Endothelial cell of umbilical vein (primary cell): ENCODE data around the gene TTC3. TPM values are rescaled to one million over a fixed set of nuclear protein-coding genes. Genes with fewer than 3 reads are reported as not detected.

Experiments used
- BruUV-seq: library from RNA; stranded (reverse); fragments of 400-500 nt; replicated peaks from 2 replicates; lab custom pipeline; 2021; lab: Mats Ljungman, UMichigan
- CTCF ChIA-PET: fragments of 300-600, 350-600 bp; sonication (Branson Sonifier 250); formaldehyde crosslinking; loops from one replicate; lab custom pipeline; 2021; ENCODE audit warnings: antibody characterized with exemption, inconsistent platforms; lab: Charles Lee
- POLR2A ChIA-PET: fragments of 300-600, 350-600 bp; sonication (Branson Sonifier 250); formaldehyde crosslinking; loops from one replicate; lab custom pipeline; 2021; ENCODE audit warnings: antibody characterized with exemption, inconsistent platforms; lab: Charles Lee
- DNase-seq: peaks from one replicate; pipeline ENCODE4 v3.0.0-alpha.2; 2011; ENCODE audit warnings: low read depth, low spot score
- FAIRE-seq: peaks from 2 replicates; lab custom pipeline; 2011; peaks lifted over from hg19 to GRCh38; lab: Jason Lieb, UNC
- H2AFZ ChIP-seq: 2 replicates; pipeline ENCODE4 v1.6.0; 2012; ENCODE audit warnings: low read depth, low read length, control low read depth, inconsistent platforms
- H3K27ac ChIP-seq: 2 replicates; pipeline ENCODE4 v1.5.1; 2011; ENCODE audit warnings: low read depth, mild to moderate bottlenecking, control low read depth, low read length, moderate library complexity; ENCODE audit not compliant: insufficient read depth
- H3K27me3 ChIP-seq, 2 experiments: 2 replicates each; pipeline versions ENCODE4 v1.6.0 to v1.6.1; 2011; ENCODE audit warnings: low read length in 2 of 2, mixed read lengths in 1 of 2; ENCODE audit not compliant: control insufficient read depth in 2 of 2, insufficient read depth in 2 of 2
- H3K36me3 ChIP-seq, 2 experiments: 2 replicates in 1 of 2; 3 replicates in 1 of 2; pipeline ENCODE4 v1.5.1; 2011; ENCODE audit warnings: low read length in 2 of 2, mild to moderate bottlenecking in 1 of 2, moderate library complexity in 1 of 2; ENCODE audit not compliant: control insufficient read depth in 2 of 2, insufficient read depth in 2 of 2; ENCODE audit errors: extremely low read depth in 1 of 2
- H3K4me1 ChIP-seq: 3 replicates; pipeline ENCODE4 v1.5.1; 2011; ENCODE audit warnings: mild to moderate bottlenecking, low read length; ENCODE audit not compliant: control insufficient read depth, insufficient read depth; ENCODE audit errors: extremely low read depth
- H3K4me2 ChIP-seq: 2 replicates; pipeline ENCODE4 v1.6.1; 2011; ENCODE audit warnings: low read length, control low read depth, mixed read lengths; ENCODE audit not compliant: insufficient read depth
- H3K4me3 ChIP-seq, 3 experiments: fragments of 200-600 bp in 1 of 3; sonication (generic), shearing (Covaris generic) in 1 of 3; replicated peaks in 1 of 3; 2 replicates each; pipeline ENCODE4 v1.5.1; 2011 to 2016; ENCODE audit warnings: control low read depth in 3 of 3, low read length in 3 of 3, mild to moderate bottlenecking in 2 of 3, inconsistent platforms in 1 of 3, low read depth in 1 of 3, moderate library complexity in 1 of 3; ENCODE audit not compliant: insufficient read depth in 1 of 3
- H3K79me2 ChIP-seq: 2 replicates; pipeline ENCODE4 v1.6.0; 2012; ENCODE audit warnings: low read length, inconsistent platforms; ENCODE audit not compliant: control insufficient read depth, insufficient read depth
- H3K9ac ChIP-seq: replicated peaks from 2 replicates; pipeline ENCODE3; 2011; ENCODE audit warnings: low read length, control low read depth; ENCODE audit not compliant: insufficient read depth; ENCODE audit errors: extremely low read depth
- H3K9me1 ChIP-seq: replicated peaks from 3 replicates; pipeline ENCODE4 v1.6.0; 2011; ENCODE audit warnings: mild to moderate bottlenecking, low read length; ENCODE audit not compliant: control insufficient read depth, insufficient read depth; ENCODE audit errors: extremely low read depth
- H3K9me3 ChIP-seq: replicated peaks from 2 replicates; pipeline ENCODE4 v1.5.1; 2012; ENCODE audit warnings: low read length, inconsistent platforms; ENCODE audit not compliant: control insufficient read depth, insufficient read depth
- H4K20me1 ChIP-seq: replicated peaks from 2 replicates; pipeline ENCODE3; 2011; ENCODE audit warnings: mild to moderate bottlenecking, low read length; ENCODE audit not compliant: control insufficient read depth, insufficient read depth; ENCODE audit errors: extremely low read depth
- EZH2 ChIP-seq: IDR thresholded peaks from 2 replicates; pipeline ENCODE4 v1.6.1; 2012; ENCODE audit warnings: borderline replicate concordance, low read depth, mild to moderate bottlenecking, moderate library complexity, low read length, inconsistent platforms; ENCODE audit not compliant: severe bottlenecking
- FOS ChIP-seq: IDR thresholded peaks from 2 replicates; pipeline ENCODE4 v1.6.1; 2011; ENCODE audit warnings: mild to moderate bottlenecking, low read length, moderate library complexity, borderline replicate concordance; ENCODE audit not compliant: insufficient read depth
- GATA2 ChIP-seq: IDR thresholded peaks from 2 replicates; pipeline ENCODE4 v1.7.0; 2011; ENCODE audit warnings: low read depth, mild to moderate bottlenecking, moderate library complexity, mixed read lengths, low read length; ENCODE audit not compliant: insufficient read length, insufficient read depth
- JUN ChIP-seq: IDR thresholded peaks from 2 replicates; pipeline ENCODE4 v1.6.1; 2011; ENCODE audit warnings: borderline replicate concordance, low read depth; ENCODE audit not compliant: insufficient read length, insufficient read depth
- MAX ChIP-seq: IDR thresholded peaks from 2 replicates; pipeline ENCODE4 v1.6.1; 2011; ENCODE audit not compliant: insufficient read depth, insufficient read length
- POLR2A ChIP-seq: IDR thresholded peaks from 2 replicates; pipeline ENCODE4 v1.6.1; 2012; ENCODE audit warnings: low read depth, mild to moderate bottlenecking, control low read depth, low read length
- POLR2AphosphoS5 ChIP-seq: IDR thresholded peaks from 2 replicates; pipeline ENCODE4 v1.6.1; 2012; ENCODE audit warnings: low read depth, mild to moderate bottlenecking, control low read depth, low read length, moderate library complexity; ENCODE audit not compliant: insufficient read depth
- dilution Hi-C: fragments of 300-500 bp; cut with MboI; formaldehyde crosslinking; loops from one replicate; pipeline ENCODE4 v1.15.0; 2019; ENCODE audit warnings: low sequenced_read_pairs; ENCODE audit not compliant: extremely low pct_ligation_motif_present
- intact Hi-C: fragments of 100-400 bp; cut with micrococcal nuclease; formaldehyde crosslinking; loops from one replicate; pipeline ENCODE4 v1.10.0; 2022
- polyA plus RNA-seq, 4 experiments: library from polyadenylated mRNA; depleted of rRNA in 3 of 4; stranded (reverse) in 3 of 4; unstranded in 1 of 4; fragments of >200 nt; gene quantifications; 2 replicates each; pipeline versions ENCODE4 v1.2.1 to v1.2.3, GENCODE V29; 2011 to 2012; ENCODE audit warnings: missing spikeins in 1 of 4
- total RNA-seq: library from RNA; stranded (reverse); gene quantifications from 2 replicates; pipeline ENCODE4 v1.2.3, GENCODE V29; 2021
- TF ChIP-seq, protein P1 (sequence below), 2 donors: IDR thresholded peaks; 1 replicate in 1 of 2; 2 replicates in 1 of 2; pipeline ENCODE4 v1.5.1; 2011; ENCODE audit warnings: low read length in 2 of 2, mild to moderate bottlenecking in 2 of 2, moderate library complexity in 2 of 2, control low read depth in 1 of 2, inconsistent platforms in 1 of 2, low read depth in 1 of 2; ENCODE audit not compliant: insufficient read depth in 1 of 2; ENCODE audit errors: extremely low read depth in 1 of 2

Gene TTC3
- total and polyA plus RNA-seq, 2 donors (not counting 3 experiments of a cell fraction or from before 2014, with no cell fraction given) = 26.2 to 113 TPM

GRCh38 chr21:37095821-37096220 is 22.8 kb downstream of the TTC3 start:
- no peak for FAIRE-seq
- intact Hi-C loops = no loop called here

More at GRCh38 chr21:37095821-37096220, 22.8 kb downstream of the TTC3 start:
- H3K9ac ChIP-seq = no peak overlapping the region
- CTCF ChIA-PET = no interaction called here
- H4K20me1 ChIP-seq = no peaks in the 10 kb centered on the region
- H3K9me3 ChIP-seq = no peaks in the 10 kb centered on the region
- no TSS peak for BruUV-seq
- H2AFZ ChIP-seq = no peak overlapping the region
- no peaks in the 10 kb centered on the region for H3K27me3 ChIP-seq
- H3K9me1 ChIP-seq = no peaks in the 10 kb centered on the region
- H3K27ac ChIP-seq = no peak overlapping the region
- H3K4me3 ChIP-seq = no peak overlapping the region
- POLR2A ChIA-PET = no interaction called here
- TF ChIP-seq POLR2A = no peak
- TF ChIP-seq POLR2AphosphoS5 = no peak
- no peak for TF ChIP-seq JUN
- TF ChIP-seq EZH2 = no peak
- TF ChIP-seq MAX = no peak
- TF ChIP-seq FOS = no peak
- TF ChIP-seq, protein P1, sequence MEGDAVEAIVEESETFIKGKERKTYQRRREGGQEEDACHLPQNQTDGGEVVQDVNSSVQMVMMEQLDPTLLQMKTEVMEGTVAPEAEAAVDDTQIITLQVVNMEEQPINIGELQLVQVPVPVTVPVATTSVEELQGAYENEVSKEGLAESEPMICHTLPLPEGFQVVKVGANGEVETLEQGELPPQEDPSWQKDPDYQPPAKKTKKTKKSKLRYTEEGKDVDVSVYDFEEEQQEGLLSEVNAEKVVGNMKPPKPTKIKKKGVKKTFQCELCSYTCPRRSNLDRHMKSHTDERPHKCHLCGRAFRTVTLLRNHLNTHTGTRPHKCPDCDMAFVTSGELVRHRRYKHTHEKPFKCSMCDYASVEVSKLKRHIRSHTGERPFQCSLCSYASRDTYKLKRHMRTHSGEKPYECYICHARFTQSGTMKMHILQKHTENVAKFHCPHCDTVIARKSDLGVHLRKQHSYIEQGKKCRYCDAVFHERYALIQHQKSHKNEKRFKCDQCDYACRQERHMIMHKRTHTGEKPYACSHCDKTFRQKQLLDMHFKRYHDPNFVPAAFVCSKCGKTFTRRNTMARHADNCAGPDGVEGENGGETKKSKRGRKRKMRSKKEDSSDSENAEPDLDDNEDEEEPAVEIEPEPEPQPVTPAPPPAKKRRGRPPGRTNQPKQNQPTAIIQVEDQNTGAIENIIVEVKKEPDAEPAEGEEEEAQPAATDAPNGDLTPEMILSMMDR (IDR thresholded peaks at IDR 0.05; ENCODE audit: extremely low read depth in 1 of 2, insufficient read depth in 1 of 2, low read depth in 1 of 2, low read length in 2 of 2) = no peak
- no peak for TF ChIP-seq GATA2
- peaks cover 6 to 8% of the 10 kb centered on the region in 2 experiments for H3K36me3 ChIP-seq
- H3K4me1 ChIP-seq = no peaks in the 10 kb centered on the region
- H3K4me2 ChIP-seq = no peak overlapping the region
- H3K79me2 ChIP-seq = peaks cover under 1% of the 10 kb centered on the region
- DNase-seq = no peak
- dilution Hi-C loops = no loop called here
